HG03439 (cell line): ENCODE results near the gene ANKRD39.

ENCODE experiments used
- ATAC-seq: cut with Tn5 transposase; IDR thresholded peaks from one replicate; pipeline ENCODE4 v1.9.1; 2021; ENCODE audit warnings: mild to moderate bottlenecking, moderate library complexity; ENCODE audit not compliant: unreplicated experiment

ANKRD39 gene

GRCh38 chr2:96832408-96832753, 25.4 kb downstream of the ANKRD39 start:
- no peak for ATAC-seq

GRCh38 chr2:96831679-96832078, 26.1 kb downstream of the ANKRD39 start:
- ATAC-seq = no peak

GRCh38 chr2:96830044-96830562, 27.7 kb downstream of the ANKRD39 start:
- no peak for ATAC-seq

GRCh38 chr2:96828874-96829273, 28.9 kb downstream of the ANKRD39 start:
- ATAC-seq = no peak

- ATAC-seq = no peak
Measured at GRCh38 chr2:96828436-96828835, 29.4 kb downstream of the ANKRD39 start.

- ATAC-seq = no peak
Measured at GRCh38 chr2:96826546-96827278, 31.1 kb downstream of the ANKRD39 start.

GRCh38 chr2:96825057-96825456, 32.8 kb downstream of the ANKRD39 start:
- no peak for ATAC-seq

GRCh38 chr2:96824079-96824870, 33.5 kb downstream of the ANKRD39 start:
- ATAC-seq = no peak

- ATAC-seq = no peak
Measured at GRCh38 chr2:96823198-96823597, 34.6 kb downstream of the ANKRD39 start.

GRCh38 chr2:96822786-96823185, 35.0 kb downstream of the ANKRD39 start:
- no peak for ATAC-seq

- no peak for ATAC-seq
Measured at GRCh38 chr2:96821113-96821675, 36.6 kb downstream of the ANKRD39 start.

GRCh38 chr2:96819876-96820511, 37.8 kb downstream of the ANKRD39 start:
- ATAC-seq = no peak

- ATAC-seq = no peak
Measured at GRCh38 chr2:96819128-96819875, 38.5 kb downstream of the ANKRD39 start.

- ATAC-seq = no peak
Measured at GRCh38 chr2:96817882-96818281, 39.9 kb downstream of the ANKRD39 start.

GRCh38 chr2:96816836-96817702, 40.7 kb downstream of the ANKRD39 start:
- no peak for ATAC-seq

- peak; percentile 77 for ATAC-seq
Measured at GRCh38 chr2:96816127-96816835, 41.5 kb downstream of the ANKRD39 start, which contains the start of gene CNNM3. CNNM3 (plus strand) TSS chr2:96816268; CDS start chr2:96816278, 10 bp downstream.

GRCh38 chr2:96815326-96816126, 42.3 kb downstream of the ANKRD39 start:
- ATAC-seq = peak; percentile 2

- ATAC-seq = no peak
Measured at GRCh38 chr2:96813656-96814055, 44.2 kb downstream of the ANKRD39 start.
